ENCODE measurements around the gene SNX5.

Gene SNX5

DNA sequence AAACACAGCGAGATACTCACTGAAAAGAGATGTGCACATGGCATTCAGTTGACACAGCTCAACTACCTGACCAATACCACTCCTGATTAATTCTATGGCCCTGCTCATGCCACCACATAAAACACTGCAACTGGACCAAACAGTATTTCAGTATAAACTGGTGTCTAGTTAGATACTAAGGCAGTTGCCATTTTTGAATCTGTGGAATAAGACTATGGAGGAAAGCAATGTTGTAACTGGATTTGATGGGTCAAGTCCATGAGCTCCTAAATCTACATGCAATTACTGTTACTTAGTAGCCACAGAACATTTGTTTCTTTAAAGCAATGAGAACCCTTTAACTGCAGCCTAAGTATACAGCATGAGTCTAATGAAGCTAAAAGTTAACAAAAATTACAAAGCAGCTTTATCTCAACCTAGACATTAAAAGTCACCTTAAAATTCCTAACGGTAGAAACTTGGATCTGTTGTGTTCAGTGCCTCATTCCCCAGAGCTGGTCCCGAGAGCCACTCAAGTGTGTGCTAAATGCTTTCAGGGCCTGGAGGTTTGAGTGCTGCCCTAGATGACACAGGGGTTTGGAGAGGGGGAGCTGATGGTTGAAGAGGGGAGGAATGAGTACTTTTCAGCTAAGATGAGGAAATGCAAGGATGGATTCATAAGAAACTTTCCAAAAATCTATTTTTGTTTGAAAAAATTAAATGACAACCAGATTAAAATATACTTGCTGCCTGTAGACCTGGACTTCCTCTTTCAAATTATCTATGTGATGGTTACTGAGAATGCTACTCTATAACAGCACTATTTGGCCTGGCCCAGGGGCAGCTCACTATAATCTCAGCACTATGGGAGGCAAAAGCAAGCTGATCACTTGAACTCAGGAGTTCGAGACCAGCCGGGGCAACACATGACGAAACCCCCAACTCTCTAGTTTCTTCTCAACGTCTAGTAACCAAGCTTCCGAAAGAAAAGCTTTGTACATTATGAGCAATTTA, 15.6 kb downstream of the SNX5 start:
- H3K9ac ChIP-seq (ENCODE audit: low read length in 5 of 5) = no peak overlapping the region

DNA sequence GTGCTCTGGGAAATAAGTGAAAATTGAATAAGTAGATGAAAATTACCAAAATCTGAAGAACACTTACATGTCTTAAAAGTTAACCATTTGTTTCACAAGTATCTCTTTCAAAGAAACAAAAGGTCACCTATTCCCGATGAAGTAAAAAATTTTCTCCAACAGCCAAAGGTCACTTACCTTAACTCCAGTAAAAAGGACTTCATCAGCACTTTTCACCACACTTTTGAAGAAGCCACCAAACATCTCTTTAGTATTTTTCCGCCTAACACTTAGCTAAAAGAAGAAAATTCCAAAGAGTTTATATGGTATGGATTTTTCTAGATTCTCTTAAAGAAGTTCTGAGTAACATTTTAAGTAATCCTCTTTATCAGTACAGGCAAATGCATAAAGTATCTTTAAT, 17.3 kb downstream of the SNX5 start:
- Histone ChIP-seq H3K9me3 (ENCODE audit: control insufficient read depth in 5 of 5, low read length in 5 of 5) (no peaks in the 10 kb centered on the region), H3K9ac (ENCODE audit: low read length in 5 of 5) (no peak overlapping the region), H3K36me3 (ENCODE audit: control insufficient read depth in 5 of 5, insufficient read depth in 5 of 5, low read length in 5 of 5) (peaks cover 66 to 87% (median 84%) of the 10 kb centered on the region in 5 donors), H3K27me3 (ENCODE audit: control insufficient read depth in 5 of 5, insufficient read depth in 4 of 5, low read length in 5 of 5) (no peaks in the 10 kb centered on the region), H3K4me3 (ENCODE audit: low read depth in 1 of 5, low read length in 5 of 5) (no peak overlapping the region), H3K4me1 (ENCODE audit: control insufficient read depth in 5 of 5, insufficient read depth in 5 of 5, low read length in 5 of 5) (no peaks in the 10 kb centered on the region), H3K27ac (ENCODE audit: low read depth, low read length) (no peak overlapping the region)

More for the DNA sequence above, 15.6 kb downstream of the SNX5 start:
- H3K4me3 ChIP-seq (ENCODE audit: low read depth in 1 of 5, low read length in 5 of 5) = no peak overlapping the region
- peaks cover 51 to 75% (median 70%) of the 10 kb centered on the region in 5 donors for H3K36me3 ChIP-seq (ENCODE audit: control insufficient read depth in 5 of 5, insufficient read depth in 5 of 5, low read length in 5 of 5)
- H3K27ac ChIP-seq (ENCODE audit: low read depth, low read length) = no peak overlapping the region
- no peaks in the 10 kb centered on the region for H3K9me3 ChIP-seq (ENCODE audit: control insufficient read depth in 5 of 5, low read length in 5 of 5)
- H3K27me3 ChIP-seq (ENCODE audit: control insufficient read depth in 5 of 5, insufficient read depth in 4 of 5, low read length in 5 of 5) = no peaks in the 10 kb centered on the region
- H3K4me1 ChIP-seq (ENCODE audit: control insufficient read depth in 5 of 5, insufficient read depth in 5 of 5, low read length in 5 of 5) = peaks cover 0 to 7% (median 4%) of the 10 kb centered on the region in 5 donors

DNA sequence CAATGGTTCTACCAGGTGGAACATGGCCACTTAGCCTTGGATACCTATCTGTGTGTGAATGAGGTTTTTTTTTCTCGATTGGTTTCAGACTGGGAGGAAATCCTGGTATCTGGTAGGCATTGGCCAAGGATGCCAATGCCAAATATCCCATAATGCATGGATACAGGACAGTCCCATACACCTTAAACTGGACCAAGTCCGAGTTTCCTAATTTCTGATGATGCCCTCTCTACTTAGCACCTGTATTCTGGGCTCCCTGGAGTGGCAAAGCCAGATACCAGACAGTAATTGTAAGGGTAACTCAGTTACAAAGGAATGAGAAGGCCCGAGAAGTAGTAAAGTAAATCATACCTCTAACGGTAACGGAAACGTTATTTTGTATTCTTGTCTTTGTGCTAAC, 17.9 kb downstream of the SNX5 start:
- no peaks in the 10 kb centered on the region for H3K27me3 ChIP-seq (ENCODE audit: control insufficient read depth in 5 of 5, insufficient read depth in 4 of 5, low read length in 5 of 5)
- no peak overlapping the region for H3K4me3 ChIP-seq (ENCODE audit: low read depth in 1 of 5, low read length in 5 of 5)
- H3K4me1 ChIP-seq (ENCODE audit: control insufficient read depth in 5 of 5, insufficient read depth in 5 of 5, low read length in 5 of 5) = no peaks in the 10 kb centered on the region
- H3K9me3 ChIP-seq (ENCODE audit: control insufficient read depth in 5 of 5, low read length in 5 of 5) = no peaks in the 10 kb centered on the region
- H3K36me3 ChIP-seq (ENCODE audit: control insufficient read depth in 5 of 5, insufficient read depth in 5 of 5, low read length in 5 of 5) = peaks cover 71 to 90% (median 87%) of the 10 kb centered on the region in 5 donors
- H3K27ac ChIP-seq (ENCODE audit: low read depth, low read length) = no peak overlapping the region
- H3K9ac ChIP-seq (ENCODE audit: low read length in 5 of 5) = no peak overlapping the region

DNA sequence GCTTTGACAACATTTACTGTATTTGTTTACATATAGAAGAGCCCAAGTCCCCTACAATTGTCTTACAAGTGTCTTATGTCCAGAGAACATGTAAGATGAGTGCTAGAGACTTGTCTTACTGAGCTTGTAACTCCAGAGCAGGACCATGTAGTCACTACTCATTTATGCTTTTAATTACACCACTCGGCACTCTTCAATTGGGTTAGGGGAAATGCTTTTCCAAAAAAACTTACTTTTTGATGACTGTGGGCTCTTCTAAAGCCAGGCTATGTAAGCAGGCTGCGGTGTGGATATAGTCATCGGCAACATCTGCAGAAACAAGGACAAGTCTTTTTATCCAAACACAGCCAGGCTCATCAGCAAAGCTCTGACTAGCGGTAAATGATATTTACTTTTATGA, 18.7 kb downstream of the SNX5 start:
- no peaks in the 10 kb centered on the region for H3K27me3 ChIP-seq (ENCODE audit: control insufficient read depth in 5 of 5, insufficient read depth in 4 of 5, low read length in 5 of 5)
- no peak overlapping the region for H3K4me3 ChIP-seq (ENCODE audit: low read depth in 1 of 5, low read length in 5 of 5)
- H3K9me3 ChIP-seq (ENCODE audit: control insufficient read depth in 5 of 5, low read length in 5 of 5) = no peaks in the 10 kb centered on the region
- no peak overlapping the region for H3K27ac ChIP-seq (ENCODE audit: low read depth, low read length)
- H3K36me3 ChIP-seq (ENCODE audit: control insufficient read depth in 5 of 5, insufficient read depth in 5 of 5, low read length in 5 of 5) = peaks cover 70 to 94% (median 86%) of the 10 kb centered on the region in 5 donors
- no peak overlapping the region for H3K9ac ChIP-seq (ENCODE audit: low read length in 5 of 5)
- no peaks in the 10 kb centered on the region for H3K4me1 ChIP-seq (ENCODE audit: control insufficient read depth in 5 of 5, insufficient read depth in 5 of 5, low read length in 5 of 5)

DNA sequence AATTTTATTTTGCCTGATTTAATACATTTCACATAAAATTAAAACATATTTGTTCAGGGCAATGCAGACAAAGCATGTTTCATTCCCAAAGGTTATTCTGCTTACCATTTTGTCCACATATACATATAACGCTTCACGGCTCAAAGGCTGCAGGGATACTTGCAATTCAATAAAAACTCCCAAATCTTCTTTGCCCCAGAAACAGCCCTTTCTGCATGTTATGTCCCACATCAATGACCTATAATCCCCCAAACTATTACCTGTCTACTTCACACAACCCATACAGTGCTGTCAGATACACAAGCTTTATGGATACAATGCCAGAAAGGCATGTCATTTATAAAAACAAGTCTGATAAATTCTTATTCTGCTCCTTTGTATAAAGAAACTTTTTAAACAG, 20.2 kb downstream of the SNX5 start:
- peaks cover 0 to under 1% (median 0%) of the 10 kb centered on the region in 5 donors for H3K4me1 ChIP-seq (ENCODE audit: control insufficient read depth in 5 of 5, insufficient read depth in 5 of 5, low read length in 5 of 5)
- no peak overlapping the region for H3K4me3 ChIP-seq (ENCODE audit: low read depth in 1 of 5, low read length in 5 of 5)
- H3K36me3 ChIP-seq (ENCODE audit: control insufficient read depth in 5 of 5, insufficient read depth in 5 of 5, low read length in 5 of 5) = peaks cover 74 to 92% (median 84%) of the 10 kb centered on the region in 5 donors
- no peak overlapping the region for H3K27ac ChIP-seq (ENCODE audit: low read depth, low read length)
- no peaks in the 10 kb centered on the region for H3K27me3 ChIP-seq (ENCODE audit: control insufficient read depth in 5 of 5, insufficient read depth in 4 of 5, low read length in 5 of 5)
- H3K9me3 ChIP-seq (ENCODE audit: control insufficient read depth in 5 of 5, low read length in 5 of 5) = no peaks in the 10 kb centered on the region
- H3K9ac ChIP-seq (ENCODE audit: low read length in 5 of 5) = no peak overlapping the region

DNA sequence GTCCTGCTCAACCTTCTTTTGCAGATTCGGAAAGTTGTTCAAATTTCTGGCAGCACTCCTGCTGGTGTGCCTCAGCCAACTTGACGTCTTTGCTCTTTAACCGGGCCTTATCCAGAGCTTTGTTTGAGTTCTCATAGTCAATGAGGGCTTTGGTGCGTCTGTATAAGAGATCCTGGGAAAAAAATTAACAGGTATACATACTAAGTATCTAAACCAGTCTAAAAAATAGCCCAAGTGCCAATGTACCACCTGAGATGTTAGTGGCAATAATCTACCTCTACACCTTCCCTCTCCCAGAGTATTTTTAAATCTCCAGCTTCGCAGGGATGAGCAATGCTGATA, 21.1 kb downstream of the SNX5 start:
- Histone ChIP-seq H3K36me3 (ENCODE audit: control insufficient read depth in 5 of 5, insufficient read depth in 5 of 5, low read length in 5 of 5) (peaks cover 74 to 90% (median 82%) of the 10 kb centered on the region in 5 donors), H3K9me3 (ENCODE audit: control insufficient read depth in 5 of 5, low read length in 5 of 5) (no peaks in the 10 kb centered on the region), H3K4me3 (ENCODE audit: low read depth in 1 of 5, low read length in 5 of 5) (no peak overlapping the region), H3K27ac (ENCODE audit: low read depth, low read length) (no peak overlapping the region), H3K4me1 (ENCODE audit: control insufficient read depth in 5 of 5, insufficient read depth in 5 of 5, low read length in 5 of 5) (peaks cover 0 to 4% (median 0%) of the 10 kb centered on the region in 5 donors), H3K9ac (ENCODE audit: low read length in 5 of 5) (no peak overlapping the region), H3K27me3 (ENCODE audit: control insufficient read depth in 5 of 5, insufficient read depth in 4 of 5, low read length in 5 of 5) (no peaks in the 10 kb centered on the region)

DNA sequence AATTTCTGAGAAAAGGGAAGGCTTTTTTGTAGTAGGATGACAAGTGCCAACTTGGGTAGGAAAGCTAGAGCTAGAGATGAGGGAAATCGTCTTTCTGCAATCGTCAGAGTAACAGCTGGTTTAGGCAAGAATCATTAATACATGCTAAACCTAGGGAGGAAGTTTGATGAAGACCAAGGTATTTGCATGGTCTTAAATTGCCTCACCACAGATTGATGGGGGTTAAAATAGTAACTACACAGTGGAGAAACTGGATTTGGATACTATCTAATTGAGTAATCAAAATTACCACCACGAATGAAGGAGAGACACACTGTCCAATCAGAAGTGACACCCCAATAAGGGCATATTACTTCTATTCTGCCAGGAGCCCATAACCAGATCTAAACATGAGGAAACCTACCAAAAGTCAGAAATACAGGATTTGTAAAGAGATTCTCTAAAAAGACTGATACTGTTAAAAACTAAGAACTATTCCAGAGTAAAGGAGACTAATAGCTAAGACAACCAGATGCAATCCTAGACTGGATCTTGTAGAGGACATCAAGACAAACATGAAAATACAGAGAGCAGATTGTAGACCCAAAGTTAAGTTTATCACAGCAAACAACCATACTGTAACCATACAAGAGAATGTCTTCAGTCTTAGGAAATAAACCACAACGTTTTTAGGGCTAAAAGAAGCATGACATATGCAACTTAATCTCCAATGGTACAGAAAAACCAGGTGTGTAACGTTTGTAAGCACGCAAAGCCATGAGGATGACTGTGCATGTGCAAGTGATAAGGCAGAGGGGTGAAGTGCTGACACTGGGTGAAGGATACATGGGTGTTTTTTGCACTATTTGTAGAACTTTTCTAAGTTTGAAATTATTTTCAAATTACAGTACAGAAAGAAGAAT, 21.8 kb downstream of the SNX5 start:
- Histone ChIP-seq H3K4me3 (ENCODE audit: low read depth in 1 of 5, low read length in 5 of 5) (no peak overlapping the region), H3K9ac (ENCODE audit: low read length in 5 of 5) (no peak overlapping the region), H3K4me1 (ENCODE audit: control insufficient read depth in 5 of 5, insufficient read depth in 5 of 5, low read length in 5 of 5) (peaks cover 0 to 4% (median 0%) of the 10 kb centered on the region in 5 donors), H3K27ac (ENCODE audit: low read depth, low read length) (no peak overlapping the region), H3K27me3 (ENCODE audit: control insufficient read depth in 5 of 5, insufficient read depth in 4 of 5, low read length in 5 of 5) (no peaks in the 10 kb centered on the region), H3K9me3 (ENCODE audit: control insufficient read depth in 5 of 5, low read length in 5 of 5) (no peaks in the 10 kb centered on the region), H3K36me3 (ENCODE audit: control insufficient read depth in 5 of 5, insufficient read depth in 5 of 5, low read length in 5 of 5) (peaks cover 75 to 94% (median 88%) of the 10 kb centered on the region in 5 donors)

DNA sequence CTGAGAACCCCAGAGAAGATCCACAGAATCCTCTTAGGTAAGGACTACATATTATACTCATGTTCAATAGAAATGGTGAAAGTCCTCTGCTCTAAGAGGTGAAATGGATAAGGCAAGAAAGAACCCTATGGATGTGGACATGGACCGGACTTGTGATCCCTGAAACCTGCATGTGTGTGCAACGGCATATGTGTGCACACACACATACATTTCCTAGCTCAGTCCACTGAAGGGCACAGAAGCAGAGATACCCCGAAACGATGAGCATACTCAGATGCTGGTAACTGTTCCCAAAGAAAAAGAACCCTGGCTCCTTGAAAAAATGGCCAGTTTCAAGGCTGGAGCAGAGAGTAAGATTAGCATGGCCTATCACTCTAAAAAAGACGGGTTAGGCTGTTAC, 22.6 kb downstream of the SNX5 start:
- no peaks in the 10 kb centered on the region for H3K27me3 ChIP-seq (ENCODE audit: control insufficient read depth in 5 of 5, insufficient read depth in 4 of 5, low read length in 5 of 5)
- no peak overlapping the region for H3K27ac ChIP-seq (ENCODE audit: low read depth, low read length)
- H3K9ac ChIP-seq (ENCODE audit: low read length in 5 of 5) = no peak overlapping the region
- peaks cover 68 to 95% (median 89%) of the 10 kb centered on the region in 5 donors for H3K36me3 ChIP-seq (ENCODE audit: control insufficient read depth in 5 of 5, insufficient read depth in 5 of 5, low read length in 5 of 5)
- no peaks in the 10 kb centered on the region for H3K9me3 ChIP-seq (ENCODE audit: control insufficient read depth in 5 of 5, low read length in 5 of 5)
- H3K4me1 ChIP-seq (ENCODE audit: control insufficient read depth in 5 of 5, insufficient read depth in 5 of 5, low read length in 5 of 5) = peaks cover 0 to 4% (median 0%) of the 10 kb centered on the region in 5 donors
- H3K4me3 ChIP-seq (ENCODE audit: low read depth in 1 of 5, low read length in 5 of 5) = no peak overlapping the region

DNA sequence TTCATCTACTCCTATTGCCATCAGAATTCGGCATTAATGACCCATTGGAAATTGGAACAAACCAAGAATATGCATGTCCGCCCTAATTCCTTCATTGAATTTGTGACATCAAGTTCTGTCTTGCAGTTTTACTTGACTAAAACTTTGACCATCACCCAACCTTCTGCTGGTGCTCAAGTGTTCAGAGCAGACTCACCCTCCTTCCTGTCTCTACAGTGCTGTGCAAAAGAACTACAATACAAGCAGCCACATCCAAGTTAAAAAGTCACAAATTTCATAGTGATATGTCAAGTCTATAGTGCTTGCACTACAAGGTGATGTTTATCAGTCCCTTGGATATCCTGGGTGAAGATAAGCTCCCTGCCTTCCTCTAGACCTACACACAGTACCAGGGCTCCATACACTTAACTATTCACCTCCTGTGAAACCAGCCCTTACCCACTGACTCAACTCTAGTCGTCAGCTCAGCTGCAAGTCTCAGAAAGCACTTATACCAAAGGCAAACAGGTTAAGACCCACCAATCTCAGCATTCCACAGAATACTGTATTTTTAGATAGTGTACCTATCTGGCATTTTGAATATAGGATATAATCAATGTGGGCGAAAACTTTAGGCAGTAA, 23.6 kb downstream of the SNX5 start:
- no peak overlapping the region for H3K4me3 ChIP-seq (ENCODE audit: low read depth in 1 of 5, low read length in 5 of 5)
- H3K36me3 ChIP-seq (ENCODE audit: control insufficient read depth in 5 of 5, insufficient read depth in 5 of 5, low read length in 5 of 5) = peaks cover 57 to 90% (median 85%) of the 10 kb centered on the region in 5 donors

More for the DNA sequence above, 23.6 kb downstream of the SNX5 start:
- Histone ChIP-seq H3K27ac (ENCODE audit: low read depth, low read length) (no peak overlapping the region), H3K4me1 (ENCODE audit: control insufficient read depth in 5 of 5, insufficient read depth in 5 of 5, low read length in 5 of 5) (peaks cover 0 to 7% (median 0%) of the 10 kb centered on the region in 5 donors), H3K9ac (ENCODE audit: low read length in 5 of 5) (no peak overlapping the region), H3K27me3 (ENCODE audit: control insufficient read depth in 5 of 5, insufficient read depth in 4 of 5, low read length in 5 of 5) (no peaks in the 10 kb centered on the region), H3K9me3 (ENCODE audit: control insufficient read depth in 5 of 5, low read length in 5 of 5) (no peaks in the 10 kb centered on the region)

Measured in subcutaneous abdominal adipose tissue (tissue), 5 donors.